DMS79 treated with DMSO at 0.1 percent for 48 hours (cell line): ENCODE data around the gene SDSL.

Source experiments
- DNase-seq: peaks from one replicate; lab custom pipeline; 2025; lab: John Stamatoyannopoulos, UW

Gene SDSL

DNA sequence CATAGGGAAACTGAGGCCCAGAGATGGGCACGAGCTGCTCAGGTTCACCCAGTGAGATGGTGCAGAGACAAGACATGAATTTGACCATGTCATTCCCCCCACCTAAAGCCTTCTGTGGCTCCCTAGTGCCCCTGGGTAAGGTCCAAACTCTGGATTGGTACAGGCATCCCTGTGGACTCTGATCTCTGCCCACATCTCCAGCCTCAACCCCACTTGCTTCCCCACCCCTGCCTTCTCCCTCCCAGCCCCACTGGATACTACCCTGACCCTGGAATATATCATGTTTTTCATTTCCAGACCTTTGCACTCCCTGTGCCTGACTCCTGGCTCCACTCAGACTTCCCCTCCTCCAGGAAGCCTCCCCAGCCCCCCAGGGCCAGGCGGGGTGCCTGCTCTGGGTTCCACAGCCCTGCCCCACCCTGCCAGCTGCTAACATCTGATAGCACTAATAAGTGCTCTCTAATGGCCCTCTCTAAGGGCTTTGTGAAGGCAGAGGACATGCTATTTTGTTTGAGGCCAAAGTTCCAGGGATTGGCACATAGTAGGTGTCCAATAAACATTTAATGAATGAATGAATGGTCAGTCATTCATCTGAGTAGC is 1.1 kb upstream of the SDSL start:
- DNase-seq, result no peak

DNA sequence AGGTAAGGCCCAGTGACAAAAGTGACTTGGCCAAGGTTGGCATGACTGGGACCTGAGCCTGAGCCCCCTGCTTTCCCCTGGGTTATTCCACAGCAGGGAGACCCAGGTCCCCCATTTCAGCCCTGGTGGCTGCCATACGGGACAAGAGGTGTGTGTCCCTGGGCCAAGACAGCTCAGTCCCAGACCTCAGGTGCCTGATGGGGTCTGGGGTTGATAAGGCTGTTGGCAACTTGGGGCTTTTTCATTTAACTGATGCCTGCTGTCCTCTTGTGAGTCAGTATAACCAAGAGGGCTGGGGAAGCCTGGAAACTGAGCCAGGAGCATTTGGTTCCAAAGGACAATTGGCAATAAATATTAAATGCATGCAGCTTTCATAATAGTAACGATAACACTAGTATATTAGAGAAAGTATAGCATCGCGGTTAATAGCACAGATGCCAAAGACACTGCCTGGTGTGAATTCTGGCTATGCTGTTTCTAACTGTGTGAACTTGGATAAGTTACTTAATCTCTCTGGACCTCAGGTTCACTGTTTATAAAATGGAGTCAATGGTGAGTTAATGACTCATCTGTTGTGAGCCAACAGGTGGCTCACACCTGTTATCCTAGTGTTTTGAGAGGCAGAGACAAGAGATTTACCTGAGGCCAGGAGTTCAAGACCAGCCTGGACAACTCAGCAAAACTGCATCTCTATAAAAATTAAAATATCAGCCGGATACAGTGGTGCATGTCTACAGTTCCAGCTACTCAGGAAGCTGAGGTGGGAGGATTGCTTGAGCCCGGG is 898 bp downstream of the SDSL start:
- no peak for DNase-seq

DNA sequence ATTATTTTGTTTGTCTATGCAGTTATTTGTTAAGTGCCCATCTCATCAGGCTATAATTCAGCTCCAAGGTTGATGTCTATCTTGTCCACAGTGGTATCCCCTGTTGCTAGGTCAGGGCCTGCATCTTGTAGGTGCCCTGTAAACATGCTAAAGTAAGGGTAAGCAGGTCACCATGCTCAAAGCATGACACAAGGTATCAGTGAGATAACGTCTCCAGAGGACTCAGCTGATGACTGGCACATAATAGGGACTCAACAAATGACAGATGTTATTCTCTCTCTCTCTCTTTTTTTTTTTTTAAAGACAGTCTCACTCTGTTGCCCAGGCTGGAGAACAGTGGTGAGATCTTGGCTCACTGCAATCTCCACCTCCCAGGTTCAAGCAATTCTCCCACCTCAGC is 2.3 kb downstream of the SDSL start:
- no peak for DNase-seq

DNA sequence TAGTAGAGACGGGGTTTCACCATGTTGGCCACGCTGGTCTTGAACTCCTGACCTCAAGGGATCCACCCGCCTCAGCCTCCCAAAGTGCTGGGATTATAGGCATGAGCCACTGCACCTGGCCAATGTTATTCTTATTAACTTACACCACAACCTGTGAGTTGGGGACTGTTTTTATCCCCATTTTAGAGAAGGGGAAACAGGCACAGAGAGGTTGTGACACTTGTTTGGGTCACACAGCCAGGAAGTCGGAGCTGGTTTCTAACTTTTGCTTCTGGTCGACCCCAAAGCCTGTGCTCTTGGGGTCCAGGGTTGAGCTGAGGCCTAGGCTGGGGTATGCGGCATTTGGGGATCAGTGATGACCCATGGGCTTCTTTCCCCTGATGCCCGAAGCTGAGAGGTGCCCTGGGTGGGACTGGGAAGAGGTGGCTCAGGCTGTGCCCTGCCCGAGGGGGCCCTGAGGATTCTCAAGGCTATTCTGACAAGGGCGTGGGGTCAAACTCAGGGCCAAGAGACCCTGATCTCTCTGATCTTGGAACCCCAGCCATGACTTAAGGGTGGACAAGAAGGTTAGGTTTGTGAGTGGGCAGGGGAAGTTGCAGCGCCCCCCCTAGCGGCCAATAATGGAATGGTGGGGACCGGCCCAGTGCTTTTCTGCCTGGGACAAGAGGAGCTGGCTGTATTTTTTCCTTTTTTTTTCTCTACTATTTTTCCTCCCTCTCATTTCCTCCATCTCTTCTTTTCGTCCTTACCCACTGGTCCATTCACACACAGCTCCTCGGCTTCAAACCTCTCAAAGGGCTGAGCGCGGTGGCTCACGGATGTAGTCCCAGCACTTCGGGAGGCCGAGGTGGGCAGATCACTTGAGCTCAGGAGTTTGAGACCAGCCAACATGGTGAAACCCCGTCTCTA is 3.0 kb downstream of the SDSL start:
- no peak for DNase-seq

DNA sequence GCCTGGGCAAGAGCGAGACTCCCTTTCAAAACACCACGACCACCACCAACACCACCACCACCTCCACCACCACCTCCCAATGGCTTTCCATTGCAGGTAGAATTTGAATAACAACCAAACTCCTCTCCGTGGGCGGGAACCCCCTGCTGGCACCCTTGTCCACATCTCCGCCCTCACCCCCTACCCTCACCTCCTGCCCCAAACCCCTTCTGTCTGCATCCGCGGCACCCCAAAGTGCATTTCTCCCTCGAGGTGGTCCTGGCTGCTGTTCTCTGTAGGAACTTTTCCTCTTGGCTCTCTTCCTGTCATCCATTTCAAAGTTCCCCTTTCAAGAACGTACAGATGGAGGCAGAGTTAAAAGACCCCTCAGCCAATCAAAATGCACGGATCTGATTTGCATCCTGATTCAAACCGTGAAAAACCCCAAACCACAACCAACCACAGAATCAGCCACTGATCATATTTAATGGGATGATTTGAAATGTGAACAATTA is 3.8 kb downstream of the SDSL start:
- DNase-seq, result no peak

DNA sequence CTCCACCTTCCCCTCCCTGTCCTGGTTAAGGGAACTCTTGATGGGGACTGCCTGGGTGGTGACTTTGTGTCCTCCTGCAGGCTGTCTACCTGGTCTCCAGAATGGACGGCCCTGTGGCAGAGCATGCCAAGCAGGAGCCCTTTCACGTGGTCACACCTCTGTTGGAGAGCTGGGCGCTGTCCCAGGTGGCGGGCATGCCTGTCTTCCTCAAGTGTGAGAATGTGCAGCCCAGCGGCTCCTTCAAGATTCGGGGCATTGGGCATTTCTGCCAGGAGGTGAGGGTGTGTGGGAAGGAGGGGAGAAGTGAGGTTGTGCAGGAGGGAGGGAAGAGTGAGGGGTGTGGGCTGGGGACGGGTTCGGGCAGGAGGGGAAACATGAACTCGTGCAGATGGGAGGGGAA is 5.7 kb downstream of the SDSL start:
- DNase-seq, result no peak

DNA sequence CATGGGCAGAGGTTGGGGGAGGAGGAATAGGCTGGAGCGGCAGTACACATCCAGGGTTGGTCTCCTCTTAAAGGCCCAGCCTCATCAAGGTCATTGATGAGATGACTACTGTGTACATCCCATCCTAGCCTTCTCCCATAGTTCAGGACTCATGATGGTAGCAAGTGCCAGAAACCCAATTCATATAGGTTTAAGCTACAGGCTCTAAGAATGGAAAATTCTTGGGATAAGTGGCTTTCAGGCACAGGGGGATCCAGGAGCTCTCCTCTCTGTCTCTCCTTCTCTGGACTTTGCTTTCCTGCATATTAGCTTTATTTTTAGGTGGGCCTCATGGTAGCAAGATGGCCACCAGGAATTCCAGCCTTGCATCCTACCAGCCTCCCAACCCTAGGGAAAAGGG is 6.3 kb downstream of the SDSL start:
- DNase-seq, result no peak

DNA sequence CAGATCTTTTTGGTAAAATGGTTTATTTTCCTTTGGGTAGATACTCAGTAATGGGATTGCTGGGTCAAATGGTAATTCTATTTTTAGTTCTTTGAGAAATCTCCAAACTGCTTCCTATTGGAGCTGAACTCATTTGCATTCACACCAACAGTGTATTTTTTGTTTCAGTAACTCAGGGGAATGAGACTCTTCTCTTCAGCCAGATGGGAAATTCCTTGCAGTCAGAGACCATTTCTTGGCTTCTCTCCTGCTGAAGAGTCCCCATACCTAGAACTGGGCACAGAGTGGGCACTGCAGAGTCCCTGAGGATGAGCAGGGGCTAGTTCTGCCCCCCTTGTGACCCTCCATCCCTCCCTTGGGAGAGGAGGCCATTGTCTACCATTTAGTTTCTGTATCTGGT is 10.8 kb downstream of the SDSL start:
- DNase-seq, result no peak

DNA sequence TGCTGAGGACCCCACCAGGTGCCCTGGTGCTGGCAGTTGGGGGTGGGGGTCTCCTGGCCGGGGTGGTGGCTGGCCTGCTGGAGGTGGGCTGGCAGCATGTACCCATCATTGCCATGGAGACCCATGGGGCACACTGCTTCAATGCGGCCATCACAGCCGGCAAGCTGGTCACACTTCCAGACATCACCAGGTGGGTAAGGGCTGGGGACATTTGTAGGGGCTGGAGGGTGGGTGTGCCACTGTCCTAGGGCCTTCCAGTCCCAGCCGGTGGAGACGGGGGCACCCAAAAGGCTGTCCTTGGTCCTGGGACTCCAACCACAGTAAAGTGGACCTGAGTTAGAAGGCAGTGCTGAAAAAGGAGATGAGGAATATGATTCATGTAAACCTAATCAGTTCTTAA is 13.2 kb downstream of the SDSL start:
- no peak for DNase-seq

DNA sequence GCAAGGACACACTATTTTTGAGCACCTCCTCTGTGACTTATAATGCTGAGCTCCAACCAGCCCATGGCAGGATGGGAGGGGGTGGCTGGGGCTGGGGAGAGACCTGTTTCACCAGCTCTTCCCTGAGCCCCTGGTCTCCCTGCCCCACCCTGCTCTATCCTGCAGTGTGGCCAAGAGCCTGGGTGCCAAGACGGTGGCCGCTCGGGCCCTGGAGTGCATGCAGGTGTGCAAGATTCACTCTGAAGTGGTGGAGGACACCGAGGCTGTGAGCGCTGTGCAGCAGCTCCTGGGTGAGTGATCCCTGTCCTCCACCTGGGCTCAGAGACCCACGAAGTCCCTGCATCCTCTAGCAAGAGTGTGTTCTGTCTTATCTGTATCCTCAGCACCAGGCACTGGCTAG is 14.4 kb downstream of the SDSL start:
- no peak for DNase-seq

DNA sequence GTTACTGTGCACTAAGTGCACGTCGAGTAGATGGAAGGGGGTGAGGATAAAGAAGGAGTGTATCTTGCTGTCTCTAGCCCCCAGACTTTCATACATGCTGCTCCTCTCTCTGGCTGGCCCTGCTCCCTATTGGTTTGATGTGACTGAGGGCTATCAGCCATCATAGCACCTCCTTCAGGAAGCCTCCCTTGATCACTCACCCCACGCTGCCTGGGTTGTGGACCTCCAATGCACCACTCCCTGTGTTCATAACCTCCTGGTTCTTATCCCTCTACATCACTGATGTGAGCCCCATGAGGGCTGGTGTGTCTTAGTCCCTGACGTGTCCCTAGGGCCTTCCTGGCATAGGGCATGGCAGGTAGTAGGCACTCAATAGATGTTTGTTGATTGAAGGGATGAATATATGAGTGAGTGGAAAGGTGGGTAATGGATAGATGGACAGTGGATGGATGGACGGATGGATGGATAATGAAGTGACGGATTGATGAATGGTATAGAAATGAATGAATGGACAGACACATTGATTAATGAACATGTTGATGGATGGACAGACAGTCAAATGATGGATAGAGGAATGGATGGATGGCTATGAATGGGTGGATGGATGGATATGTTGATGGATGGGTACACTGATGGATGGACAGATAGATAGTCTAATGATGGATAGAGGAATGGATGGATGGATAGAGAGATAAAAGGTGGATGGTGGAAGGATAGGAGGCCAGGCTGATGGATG is 15.0 kb downstream of the SDSL start:
- DNase-seq, result no peak

DNA sequence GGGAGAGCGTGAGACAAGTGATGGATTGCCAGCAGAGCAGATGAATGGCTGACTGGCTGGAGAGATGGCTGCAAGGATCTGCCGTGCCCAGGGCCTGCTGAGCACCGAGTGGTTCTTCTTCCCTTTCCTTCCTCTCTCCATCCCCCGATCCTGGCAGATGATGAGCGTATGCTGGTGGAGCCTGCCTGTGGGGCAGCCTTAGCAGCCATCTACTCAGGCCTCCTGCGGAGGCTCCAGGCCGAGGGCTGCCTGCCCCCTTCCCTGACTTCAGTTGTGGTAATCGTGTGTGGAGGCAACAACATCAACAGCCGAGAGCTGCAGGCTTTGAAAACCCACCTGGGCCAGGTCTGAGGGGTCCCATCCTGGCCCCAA is 15.5 kb downstream of the SDSL start:
- DNase-seq, result no peak

DNA sequence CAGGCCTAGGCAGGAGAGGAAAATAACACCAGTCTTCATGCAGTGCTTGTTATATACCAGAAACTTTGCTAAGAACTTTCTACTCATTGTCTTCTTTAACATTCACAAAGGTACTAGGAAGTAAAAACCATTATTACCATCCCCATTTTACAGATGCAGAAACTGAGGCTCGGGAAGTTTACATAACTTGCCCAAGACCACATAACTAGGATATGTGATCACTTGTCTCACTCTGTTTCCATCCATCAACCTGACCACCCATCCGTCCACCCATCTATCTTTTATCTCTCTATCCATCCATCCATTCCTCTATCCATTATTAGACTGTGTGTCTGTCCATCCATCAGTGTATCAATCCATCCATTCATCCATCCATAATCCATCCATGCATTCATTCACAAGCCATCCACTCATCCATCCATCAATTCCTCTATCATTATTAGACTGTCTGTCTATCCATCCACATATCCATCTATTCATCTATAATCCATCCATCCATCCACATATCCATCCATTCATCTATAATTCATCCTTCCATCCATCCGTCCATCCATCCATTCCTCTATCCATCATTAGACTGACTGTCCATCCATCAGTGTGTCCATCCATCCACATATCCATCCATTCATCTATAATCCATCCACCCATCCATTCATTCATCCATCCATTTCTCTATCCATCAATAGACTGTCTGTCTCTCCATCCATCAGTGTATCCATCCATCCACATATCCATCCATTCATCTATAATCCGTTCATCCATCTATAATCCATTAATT is 16.5 kb downstream of the SDSL start:
- no peak for DNase-seq

DNA sequence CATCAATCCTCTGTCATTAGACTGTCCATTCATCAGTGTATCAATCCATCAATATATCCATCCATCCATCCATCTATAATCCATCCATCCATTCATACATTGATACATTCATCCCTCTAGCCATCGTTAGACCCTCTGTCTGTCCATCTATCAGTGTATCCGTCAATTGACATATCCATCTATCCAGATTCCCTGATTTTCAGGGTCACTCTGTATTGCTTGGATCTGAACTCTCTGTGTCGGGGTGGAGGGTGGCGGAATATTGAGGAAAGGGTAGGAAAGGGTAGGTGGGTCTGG is 17.1 kb downstream of the SDSL start:
- DNase-seq, result no peak

DNA sequence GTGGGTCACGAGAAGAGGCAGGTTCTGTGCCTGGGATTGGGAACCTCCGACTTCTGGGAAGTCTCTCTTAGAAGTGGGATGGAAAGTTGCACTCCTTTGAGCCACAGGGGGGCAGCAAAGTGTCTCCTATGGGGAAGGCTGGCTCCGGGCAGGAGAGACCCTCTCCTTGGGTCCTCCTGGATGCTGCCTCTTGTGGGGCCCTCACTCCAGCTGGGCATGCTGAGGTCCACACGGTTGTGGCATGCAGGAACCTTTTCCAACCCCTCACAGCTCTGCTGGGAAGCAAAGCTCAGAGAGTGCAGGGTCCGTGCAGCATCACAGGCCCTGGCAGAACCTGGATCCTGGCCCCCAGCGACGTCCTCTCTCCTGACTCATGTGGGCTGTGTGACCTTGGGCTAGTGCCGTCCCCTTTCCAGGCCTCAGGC is 17.4 kb downstream of the SDSL start:
- DNase-seq, result peak; percentile 15

DNA sequence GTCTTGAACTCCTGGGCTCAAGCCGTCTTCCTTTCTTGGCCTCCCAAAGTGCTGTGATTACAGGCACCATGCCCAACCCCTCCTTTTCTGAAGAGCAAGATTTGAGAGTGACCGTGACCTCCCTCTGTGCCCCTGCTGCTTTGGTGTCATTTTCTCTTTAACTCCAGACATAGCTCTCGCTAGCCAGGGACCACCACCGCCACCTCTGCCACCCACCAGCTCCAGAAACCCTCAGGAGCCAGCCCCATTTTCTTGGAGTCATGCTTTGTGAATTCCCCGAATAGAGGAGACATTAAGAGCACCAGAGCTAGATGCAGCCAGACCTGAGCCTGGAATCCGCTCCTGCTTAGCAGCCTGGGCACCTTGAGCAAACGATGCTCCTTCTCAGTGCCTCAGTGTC is 18.2 kb downstream of the SDSL start:
- DNase-seq, result no peak

DNA sequence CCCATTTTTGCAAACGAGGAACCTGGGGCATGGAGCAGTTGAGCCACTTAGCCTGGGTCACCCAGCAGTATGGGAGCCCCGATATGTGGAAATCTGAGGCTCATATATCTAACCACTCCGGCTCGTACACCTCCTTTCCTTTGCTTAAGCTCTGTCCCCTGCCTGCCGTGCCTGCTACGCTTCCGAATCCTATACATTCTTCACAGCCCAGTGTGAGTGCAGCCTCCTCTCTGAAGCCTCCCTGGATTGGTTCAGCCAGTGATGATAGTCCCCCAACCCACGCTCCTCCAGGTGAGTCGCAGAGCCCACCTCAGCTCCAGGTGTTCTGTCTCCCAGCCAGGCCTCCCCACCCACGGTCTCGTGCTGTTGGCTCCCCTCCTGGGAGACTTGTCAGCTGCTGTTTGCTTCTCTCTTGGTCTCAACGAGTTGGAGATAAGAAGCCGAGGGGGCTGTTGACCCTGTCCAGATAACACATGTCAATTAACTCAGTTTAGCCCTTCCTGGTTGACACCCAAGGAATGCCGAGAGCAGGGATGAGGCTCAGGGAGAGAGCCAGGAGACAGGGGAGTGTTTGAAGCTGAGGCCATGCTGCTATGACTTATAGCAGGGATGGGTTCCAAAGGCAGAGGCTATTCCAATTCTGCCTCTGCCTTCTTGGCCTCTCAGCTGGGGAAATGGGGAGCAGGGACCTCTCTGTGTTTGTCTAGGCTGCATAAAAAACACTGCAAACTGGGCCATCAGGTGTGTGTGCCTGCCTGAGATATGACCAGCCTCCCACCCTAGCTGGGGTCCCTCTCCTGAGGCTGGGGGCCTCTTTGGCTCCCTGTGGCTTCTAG is 19.0 kb downstream of the SDSL start:
- DNase-seq, result no peak

DNA sequence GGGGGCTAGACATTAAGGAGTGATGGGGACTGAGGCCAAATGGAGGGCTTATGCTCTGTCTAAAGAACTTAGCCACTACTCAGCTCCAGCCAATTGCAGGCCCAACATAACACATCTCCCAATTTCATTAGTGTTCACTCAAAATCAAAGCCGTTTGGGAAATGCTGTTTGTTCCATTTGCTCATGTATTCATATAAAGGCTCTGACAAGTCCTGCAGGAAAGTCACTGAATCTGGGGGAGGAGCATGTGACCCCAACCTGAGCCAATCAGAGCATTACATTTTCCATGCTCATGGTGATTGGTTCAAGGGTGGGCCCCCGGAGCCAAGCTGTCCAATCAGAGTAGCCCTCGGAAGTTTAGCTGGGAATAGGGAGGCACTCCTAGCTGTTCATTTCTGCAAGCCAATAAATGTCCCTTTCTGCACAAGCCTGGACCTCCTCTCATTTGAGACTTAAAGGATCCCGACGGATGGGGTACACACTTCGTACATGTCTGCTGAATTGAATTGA is 20.9 kb downstream of the SDSL start:
- DNase-seq, result no peak

DNA sequence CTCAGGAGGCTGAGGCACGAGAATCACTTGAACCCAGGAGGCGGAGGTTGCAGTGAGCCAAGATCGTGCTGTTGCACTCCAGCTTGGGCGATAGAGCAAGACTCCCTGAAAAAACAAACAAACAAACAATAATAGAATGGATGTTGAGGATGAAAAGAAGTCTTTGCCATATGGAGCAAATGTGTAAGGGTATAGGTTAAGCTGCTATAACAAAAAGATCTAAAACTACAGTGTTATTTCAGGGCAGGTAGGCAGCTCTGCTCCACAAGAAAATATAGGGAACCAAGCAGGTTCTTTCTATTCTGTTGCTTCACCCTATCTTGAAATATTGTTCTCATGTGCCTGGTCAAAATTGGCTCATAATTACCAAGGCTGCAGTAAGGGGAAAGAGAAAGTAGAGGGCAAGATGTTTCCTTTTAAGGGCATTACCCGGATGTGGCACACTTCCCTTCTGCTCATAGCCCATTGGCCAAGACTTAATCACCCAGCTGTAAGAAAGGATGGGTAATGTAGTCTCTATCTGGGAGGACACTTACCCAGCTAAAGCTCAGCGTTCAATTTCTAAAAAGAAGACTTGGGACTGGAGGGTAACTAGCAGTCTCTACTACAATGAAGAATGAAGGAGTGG is 23.5 kb downstream of the SDSL start:
- no peak for DNase-seq

DNA sequence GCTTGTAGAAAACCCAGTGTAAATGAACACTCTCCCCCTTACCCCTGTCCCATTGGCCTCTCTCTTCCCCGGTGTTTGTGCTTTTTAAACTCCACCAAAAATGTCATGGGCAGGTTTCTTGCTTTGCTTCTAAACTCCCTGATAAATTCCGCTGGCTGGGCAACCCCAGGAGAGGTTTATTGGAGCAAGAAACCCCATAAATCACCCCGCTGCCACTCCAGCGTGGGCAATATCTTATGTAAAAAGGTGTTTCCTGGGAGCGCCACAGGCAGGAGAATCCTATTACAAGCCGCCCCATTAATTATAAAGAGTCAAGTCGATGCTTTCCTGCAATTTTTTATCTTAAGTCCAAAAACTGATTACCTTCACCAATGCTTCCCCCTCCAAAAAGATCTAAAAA is 26.7 kb downstream of the SDSL start:
- no peak for DNase-seq
